ENCODE results near the gene SCFD2.

SCFD2 gene

GRCh38 chr4:53377319-53378170 is 11.7 kb upstream of the SCFD2 start, which contains the start of gene FIP1L1:
TSS of gene FIP1L1 (plus strand) at chr4:53377641. CDS start at chr4:53377839, 198 bp downstream.
- peak within 1 kb of the TSS; percentile 82 for H2AFZ ChIP-seq (ENCODE audit: low read length)
- peaks cover 24% of the 10 kb centered on the region for H3K36me3 ChIP-seq (ENCODE audit: insufficient read depth, low read length)
- H3K27ac ChIP-seq (ENCODE audit: low read depth, low read length, poor library complexity, severe bottlenecking), result peak within 1 kb of the TSS; percentile 60
- no peak for TF ChIP-seq CTCF (IDR thresholded peaks at IDR 0.05; ENCODE audit: low read length)
- TF ChIP-seq EZH2 (IDR thresholded peaks at IDR 0.05; ENCODE audit: borderline replicate concordance, low read length), result no peak
- peak within 1 kb of the TSS; percentile 90 for H3K4me2 ChIP-seq (ENCODE audit: low read length)
- peaks cover 48% of the 10 kb centered on the region for H3K79me2 ChIP-seq (ENCODE audit: insufficient read depth, low read length)
- no peaks in the 10 kb centered on the region; the same call in 1 of the 2 replicates for H4K20me1 ChIP-seq (ENCODE audit: insufficient read depth, low read length)
- H3K9ac ChIP-seq (ENCODE audit: low read length), result peak within 1 kb of the TSS; percentile 98
- H3K27me3 ChIP-seq (ENCODE audit: insufficient read depth, low read length), result no peaks in the 10 kb centered on the region
- no peaks in the 10 kb centered on the region for H3K9me3 ChIP-seq (ENCODE audit: low read length)
- no peaks in the 10 kb centered on the region for H3F3A ChIP-seq (ENCODE audit: insufficient read depth, low read length)
- H3K9me2 ChIP-seq (ENCODE audit: low read depth, low read length), result no peaks in the 10 kb centered on the region
- peak within 1 kb of the TSS; percentile 96 for H3K4me3 ChIP-seq (ENCODE audit: low read depth, low read length, poor library complexity, severe bottlenecking)
- H3K4me1 ChIP-seq (ENCODE audit: insufficient read depth, low read length, severe bottlenecking), result peaks cover 28% of the 10 kb centered on the region

GRCh38 chr4:53376900-53377299 is 11.0 kb upstream of the SCFD2 start:
- Histone ChIP-seq H3K79me2 (ENCODE audit: insufficient read depth, low read length) (peaks cover 41% of the 10 kb centered on the region), H3K4me2 (ENCODE audit: low read length) (peak overlapping the region; percentile 90), H4K20me1 (ENCODE audit: insufficient read depth, low read length) (no peaks in the 10 kb centered on the region; the same call in 1 of the 2 replicates), H3K4me1 (ENCODE audit: insufficient read depth, low read length, severe bottlenecking) (peaks cover 28% of the 10 kb centered on the region), H3K9ac (ENCODE audit: low read length) (peak overlapping the region; percentile 52; the same call in 1 of the 2 replicates), H3K4me3 (ENCODE audit: low read depth, low read length, poor library complexity, severe bottlenecking) (peak overlapping the region; percentile 96), H3K9me2 (ENCODE audit: low read depth, low read length) (no peaks in the 10 kb centered on the region), H3K36me3 (ENCODE audit: insufficient read depth, low read length) (peaks cover 18% of the 10 kb centered on the region; the same call in 1 of the 2 replicates), H3K27ac (ENCODE audit: low read depth, low read length, poor library complexity, severe bottlenecking) (no peak overlapping the region), H3K9me3 (ENCODE audit: low read length) (no peaks in the 10 kb centered on the region), H2AFZ (ENCODE audit: low read length) (peak overlapping the region; percentile 82), H3F3A (ENCODE audit: insufficient read depth, low read length) (no peaks in the 10 kb centered on the region), H3K27me3 (ENCODE audit: insufficient read depth, low read length) (no peaks in the 10 kb centered on the region)
- no peak for TF ChIP-seq EZH2 (IDR thresholded peaks at IDR 0.05; ENCODE audit: borderline replicate concordance, low read length)
- TF ChIP-seq CTCF (IDR thresholded peaks at IDR 0.05; ENCODE audit: low read length), result no peak

GRCh38 chr4:53374777-53375258 is 9.0 kb upstream of the SCFD2 start:
- Histone ChIP-seq H3K4me1 (ENCODE audit: insufficient read depth, low read length, severe bottlenecking) (peaks cover 20% of the 10 kb centered on the region), H2AFZ (ENCODE audit: low read length) (no peak overlapping the region), H3K9me3 (ENCODE audit: low read length) (no peaks in the 10 kb centered on the region), H3K9ac (ENCODE audit: low read length) (no peak overlapping the region), H3K9me2 (ENCODE audit: low read depth, low read length) (no peaks in the 10 kb centered on the region), H3K27ac (ENCODE audit: low read depth, low read length, poor library complexity, severe bottlenecking) (no peak overlapping the region), H3F3A (ENCODE audit: insufficient read depth, low read length) (no peaks in the 10 kb centered on the region), H3K4me3 (ENCODE audit: low read depth, low read length, poor library complexity, severe bottlenecking) (no peak overlapping the region), H3K79me2 (ENCODE audit: insufficient read depth, low read length) (peaks cover 22% of the 10 kb centered on the region), H3K36me3 (ENCODE audit: insufficient read depth, low read length) (peaks cover 4% of the 10 kb centered on the region; the same call in 1 of the 2 replicates), H3K4me2 (ENCODE audit: low read length) (no peak overlapping the region), H3K27me3 (ENCODE audit: insufficient read depth, low read length) (no peaks in the 10 kb centered on the region), H4K20me1 (ENCODE audit: insufficient read depth, low read length) (no peaks in the 10 kb centered on the region; the same call in 1 of the 2 replicates)
- TF ChIP-seq EZH2 (IDR thresholded peaks at IDR 0.05; ENCODE audit: borderline replicate concordance, low read length), result no peak
- TF ChIP-seq CTCF (IDR thresholded peaks at IDR 0.05; ENCODE audit: low read length), result no peak
